IPS-18c (cell line): Measurements from ENCODE around the gene TLR9.
"Not testable (repeated sequence)": the region's sequence is repeated elsewhere in the genome, so short reads cannot be mapped to it uniquely, and the experiment has no call there.

Experiments
- H3K4me3 ChIP-seq: 2 replicates; pipeline ENCODE4 v1.7.0; 2013; ENCODE audit warnings: low read depth, mild to moderate bottlenecking, low read length, moderate library complexity; ENCODE audit not compliant: insufficient read depth
- H3K9me3 ChIP-seq: one replicate; pipeline ENCODE4 v1.6.1; 2013; ENCODE audit warnings: mild to moderate bottlenecking, low read length, moderate library complexity; ENCODE audit not compliant: control insufficient read depth, insufficient read depth

The TLR9 gene

GRCh38 chr3:52193065-52193464, 32.4 kb downstream of the TLR9 start:
- H3K4me3 ChIP-seq = no peak overlapping the region
- H3K9me3 ChIP-seq = no peaks in the 10 kb centered on the region

GRCh38 chr3:52191663-52192062, 33.8 kb downstream of the TLR9 start:
- Histone ChIP-seq H3K4me3 (no peak overlapping the region), H3K9me3 (no peaks in the 10 kb centered on the region)

- Histone ChIP-seq H3K9me3 (no peaks in the 10 kb centered on the region), H3K4me3 (no peak overlapping the region)
Measured at GRCh38 chr3:52190294-52191074, 35.0 kb downstream of the TLR9 start.

GRCh38 chr3:52188556-52188955, 36.9 kb downstream of the TLR9 start:
- no peak overlapping the region for H3K4me3 ChIP-seq
- H3K9me3 ChIP-seq = no peaks in the 10 kb centered on the region

- Histone ChIP-seq H3K4me3 (no peak overlapping the region), H3K9me3 (no peaks in the 10 kb centered on the region)
Measured at GRCh38 chr3:52186729-52187128, 38.7 kb downstream of the TLR9 start.

- no peak overlapping the region for H3K4me3 ChIP-seq
Measured at GRCh38 chr3:52185837-52186236, 39.6 kb downstream of the TLR9 start.

GRCh38 chr3:52185311-52185710, 40.1 kb downstream of the TLR9 start:
- Histone ChIP-seq H3K9me3 (no peaks in the 10 kb centered on the region), H3K4me3 (no peak overlapping the region)

More at GRCh38 chr3:52185837-52186236, 39.6 kb downstream of the TLR9 start:
- H3K9me3 ChIP-seq = no peaks in the 10 kb centered on the region

GRCh38 chr3:52184690-52185089, 40.8 kb downstream of the TLR9 start:
- Histone ChIP-seq H3K4me3 (no peak overlapping the region), H3K9me3 (no peaks in the 10 kb centered on the region)

- Histone ChIP-seq H3K4me3 (no peak overlapping the region), H3K9me3 (no peaks in the 10 kb centered on the region)
Measured at GRCh38 chr3:52183786-52184445, 41.5 kb downstream of the TLR9 start.

- H3K9me3 ChIP-seq = no peaks in the 10 kb centered on the region
- H3K4me3 ChIP-seq = no peak overlapping the region
Measured at GRCh38 chr3:52182691-52183090, 42.8 kb downstream of the TLR9 start.

- Histone ChIP-seq H3K9me3 (no peaks in the 10 kb centered on the region), H3K4me3 (no peak overlapping the region)
Measured at GRCh38 chr3:52182196-52182595, 43.2 kb downstream of the TLR9 start.

GRCh38 chr3:52181543-52181942, 43.9 kb downstream of the TLR9 start:
- H3K9me3 ChIP-seq = no peaks in the 10 kb centered on the region

GRCh38 chr3:52178537-52178936, 46.9 kb downstream of the TLR9 start:
- no peaks in the 10 kb centered on the region for H3K9me3 ChIP-seq

More at GRCh38 chr3:52181543-52181942, 43.9 kb downstream of the TLR9 start:
- no peak overlapping the region for H3K4me3 ChIP-seq

GRCh38 chr3:52178126-52178525, 47.3 kb downstream of the TLR9 start:
- H3K9me3 ChIP-seq, H3K4me3 ChIP-seq: not testable (repeated sequence)

More at GRCh38 chr3:52178537-52178936, 46.9 kb downstream of the TLR9 start:
- no peak overlapping the region for H3K4me3 ChIP-seq

GRCh38 chr3:52177701-52178042, 47.8 kb downstream of the TLR9 start:
- no peak overlapping the region for H3K4me3 ChIP-seq
- H3K9me3 ChIP-seq = no peaks in the 10 kb centered on the region

- H3K4me3 ChIP-seq = no peak overlapping the region
- H3K9me3 ChIP-seq = no peaks in the 10 kb centered on the region
Measured at GRCh38 chr3:52176951-52177700, 48.3 kb downstream of the TLR9 start.

- Histone ChIP-seq H3K4me3 (no peak overlapping the region), H3K9me3 (no peaks in the 10 kb centered on the region)
Measured at GRCh38 chr3:52176180-52176752, 49.2 kb downstream of the TLR9 start.
